ENCODE data around the gene CDK5RAP2. TPM values are rescaled to one million over a fixed set of nuclear protein-coding genes. Genes with fewer than 3 reads are reported as not detected.
A peak's percentile ranks its signal among the peaks of the same experiment; 100 is the strongest.

The CDK5RAP2 gene
- total and polyA plus RNA-seq, 2 experiments from 2014 or later, result 52.6 to 77.0 TPM

GRCh38 chr9:120478208-120478607 is 101.8 kb downstream of the CDK5RAP2 start:
- Histone ChIP-seq H3K27ac (peak overlapping the region; percentile 60), H3K9ac (peak overlapping the region; percentile 24; the same call in 1 of the 2 replicates)
- in situ Hi-C loops (cut with MboI), result loop anchor here (25.0 kb wide), 1 partner anchor 1116 kb away; the partner anchor contains the start of gene BRINP1

GRCh38 chr9:120477534-120478001 is 102.4 kb downstream of the CDK5RAP2 start:
- no peaks in the 10 kb centered on the region for H3K27me3 ChIP-seq (replicated peaks; ENCODE audit: insufficient read depth)
- H3F3A ChIP-seq (ENCODE audit: insufficient read depth), result peaks cover 47% of the 10 kb centered on the region
- peaks cover 72% of the 10 kb centered on the region for H3K4me1 ChIP-seq (ENCODE audit: insufficient read depth)
- peak overlapping the region; percentile 15; the same call in 1 of the 2 replicates for H3K4me3 ChIP-seq
- TF ChIP-seq EZH2phosphoT487 (IDR thresholded peaks at IDR 0.05; ENCODE audit: insufficient read depth, low read depth) (no peak), EZH2 (IDR thresholded peaks at IDR 0.05; ENCODE audit: insufficient read depth, poor library complexity, severe bottlenecking) (no peak)
- WGBS, 2 experiments (ENCODE audit: low coverage in 1 of 2, low lambda C conversion rate in 2 of 2, missing lambda C conversion rate in 2 of 2), result 1 to 3% methylated on average over 3 of the region's 3 CpGs
- in situ Hi-C loops (cut with MboI), result loop anchor here (25.0 kb wide), 1 partner anchor 1115 kb away; the partner anchor contains the start of gene BRINP1
- no peaks in the 10 kb centered on the region for H3K36me3 ChIP-seq (ENCODE audit: low read depth)
- H3K4me2 ChIP-seq (ENCODE audit: unreplicated experiment), result peak overlapping the region; percentile 57
- H3K27ac ChIP-seq, result peak overlapping the region; percentile 60
- H3K9ac ChIP-seq, result peak overlapping the region; percentile 24; the same call in 1 of the 2 replicates
- H3K79me2 ChIP-seq (ENCODE audit: insufficient read depth), result peaks cover 18% of the 10 kb centered on the region
- H3K9me3 ChIP-seq (ENCODE audit: low read depth), result no peaks in the 10 kb centered on the region
- no peaks in the 10 kb centered on the region for H3K9me2 ChIP-seq (ENCODE audit: insufficient read depth)
- DNase-seq, result peak; percentile 86
- no peaks in the 10 kb centered on the region for H4K20me1 ChIP-seq (ENCODE audit: insufficient read depth)
- H2AFZ ChIP-seq, result no peak overlapping the region

More at GRCh38 chr9:120478208-120478607, 101.8 kb downstream of the CDK5RAP2 start:
- H3K36me3 ChIP-seq (ENCODE audit: low read depth), result no peaks in the 10 kb centered on the region
- no peaks in the 10 kb centered on the region for H4K20me1 ChIP-seq (ENCODE audit: insufficient read depth)
- WGBS, 2 experiments (ENCODE audit: low coverage in 1 of 2, low lambda C conversion rate in 2 of 2, missing lambda C conversion rate in 2 of 2), result 90 to 93% methylated on average over 6 of the region's 6 CpGs
- no peaks in the 10 kb centered on the region for H3K9me3 ChIP-seq (ENCODE audit: low read depth)
- DNase-seq, result peak; percentile 23
- peaks cover 72% of the 10 kb centered on the region for H3K4me1 ChIP-seq (ENCODE audit: insufficient read depth)
- no peaks in the 10 kb centered on the region for H3K9me2 ChIP-seq (ENCODE audit: insufficient read depth)
- TF ChIP-seq EZH2phosphoT487 (IDR thresholded peaks at IDR 0.05; ENCODE audit: insufficient read depth, low read depth) (no peak), EZH2 (IDR thresholded peaks at IDR 0.05; ENCODE audit: insufficient read depth, poor library complexity, severe bottlenecking) (no peak)
- H2AFZ ChIP-seq, result no peak overlapping the region
- H3K79me2 ChIP-seq (ENCODE audit: insufficient read depth), result peaks cover 12% of the 10 kb centered on the region
- peak overlapping the region; percentile 15; the same call in 1 of the 2 replicates for H3K4me3 ChIP-seq
- no peaks in the 10 kb centered on the region for H3K27me3 ChIP-seq (replicated peaks; ENCODE audit: insufficient read depth)
- peak overlapping the region; percentile 57 for H3K4me2 ChIP-seq (ENCODE audit: unreplicated experiment)
- peaks cover 47% of the 10 kb centered on the region for H3F3A ChIP-seq (ENCODE audit: insufficient read depth)

GRCh38 chr9:120475341-120475740 is 104.6 kb downstream of the CDK5RAP2 start:
- in situ Hi-C loops (cut with MboI), result loop anchor here (25.0 kb wide), 1 partner anchor 1113 kb away; the partner anchor contains the start of gene BRINP1
- Histone ChIP-seq H3K27me3 (replicated peaks; ENCODE audit: insufficient read depth) (no peaks in the 10 kb centered on the region), H3K9ac (peak overlapping the region; percentile 81), H2AFZ (peak overlapping the region; percentile 36), H3K27ac (peak overlapping the region; percentile 95), H3K9me2 (ENCODE audit: insufficient read depth) (no peaks in the 10 kb centered on the region), H3K36me3 (ENCODE audit: low read depth) (peaks cover 2% of the 10 kb centered on the region; the same call in 1 of the 2 replicates), H3F3A (ENCODE audit: insufficient read depth) (peaks cover 42% of the 10 kb centered on the region), H3K4me1 (ENCODE audit: insufficient read depth) (peaks cover 58% of the 10 kb centered on the region), H3K79me2 (ENCODE audit: insufficient read depth) (peaks cover 27% of the 10 kb centered on the region), H4K20me1 (ENCODE audit: insufficient read depth) (no peaks in the 10 kb centered on the region), H3K9me3 (ENCODE audit: low read depth) (no peaks in the 10 kb centered on the region), H3K4me2 (ENCODE audit: unreplicated experiment) (peak overlapping the region; percentile 78), H3K4me3 (peak overlapping the region; percentile 64)
- TF ChIP-seq EZH2 (IDR thresholded peaks at IDR 0.05; ENCODE audit: insufficient read depth, poor library complexity, severe bottlenecking) (no peak), EZH2phosphoT487 (IDR thresholded peaks at IDR 0.05; ENCODE audit: insufficient read depth, low read depth) (no peak)
- peak; percentile 91 for DNase-seq
- 8 to 12% methylated on average over 7 of the region's 7 CpGs for WGBS, 2 experiments (ENCODE audit: low coverage in 1 of 2, low lambda C conversion rate in 2 of 2, missing lambda C conversion rate in 2 of 2)

GRCh38 chr9:120474591-120475243 is 105.2 kb downstream of the CDK5RAP2 start:
- peaks cover 42% of the 10 kb centered on the region for H3F3A ChIP-seq (ENCODE audit: insufficient read depth)
- TF ChIP-seq EZH2phosphoT487 (IDR thresholded peaks at IDR 0.05; ENCODE audit: insufficient read depth, low read depth) (no peak), EZH2 (IDR thresholded peaks at IDR 0.05; ENCODE audit: insufficient read depth, poor library complexity, severe bottlenecking) (no peak)
- WGBS, 2 experiments (ENCODE audit: low coverage in 1 of 2, low lambda C conversion rate in 2 of 2, missing lambda C conversion rate in 2 of 2), result 16 to 33% methylated on average over 3 of the region's 3 CpGs
- peak overlapping the region; percentile 36 for H2AFZ ChIP-seq
- H3K4me1 ChIP-seq (ENCODE audit: insufficient read depth), result peaks cover 58% of the 10 kb centered on the region
- H3K4me2 ChIP-seq (ENCODE audit: unreplicated experiment), result peak overlapping the region; percentile 78
- H3K9me2 ChIP-seq (ENCODE audit: insufficient read depth), result no peaks in the 10 kb centered on the region
- peak overlapping the region; percentile 64 for H3K4me3 ChIP-seq
- peak; percentile 74 for DNase-seq
- H3K27ac ChIP-seq, result peak overlapping the region; percentile 95
- in situ Hi-C loops (cut with MboI), result loop anchor here (25.0 kb wide), 1 partner anchor 1112 kb away; the partner anchor contains the start of gene BRINP1
- peaks cover 29% of the 10 kb centered on the region for H3K79me2 ChIP-seq (ENCODE audit: insufficient read depth)
- H3K9ac ChIP-seq, result peak overlapping the region; percentile 81
- no peaks in the 10 kb centered on the region for H4K20me1 ChIP-seq (ENCODE audit: insufficient read depth)
- H3K27me3 ChIP-seq (replicated peaks; ENCODE audit: insufficient read depth), result no peaks in the 10 kb centered on the region
- no peaks in the 10 kb centered on the region for H3K9me3 ChIP-seq (ENCODE audit: low read depth)
- peaks cover 8% of the 10 kb centered on the region; the same call in 1 of the 2 replicates for H3K36me3 ChIP-seq (ENCODE audit: low read depth)
